HTERT RPE-1 (cell line): Measurements from ENCODE around the gene ZNF134.

Experiments
- in situ Hi-C: fragments of 300-500 bp; cut with MboI; formaldehyde crosslinking; loops from 4 replicates; pipeline ENCODE4 v1.14.3; 2020; ENCODE audit warnings: low sequenced_read_pairs

ZNF134 gene

GRCh38 chr19:57613941-57614743, at the start of gene ZNF134:
Gene ZNF134, plus strand, starts transcription at chr19:57614242. Its CDS starts 5,227 bp downstream, at chr19:57619469.
- in situ Hi-C loops: no loop called here

GRCh38 chr19:57566396-57567265, 47.4 kb upstream of the ZNF134 start:
- in situ Hi-C loops: no loop called here

GRCh38 chr19:57570707-57571106, 43.3 kb upstream of the ZNF134 start:
- in situ Hi-C loops: no loop called here

- in situ Hi-C loops: no loop called here
These were observed 41.6 kb upstream of the ZNF134 start for GRCh38 chr19:57572415-57572947.

- in situ Hi-C loops: no loop called here
These were observed 37.4 kb upstream of the ZNF134 start for GRCh38 chr19:57576661-57577060.

GRCh38 chr19:57578487-57579205, 35.4 kb upstream of the ZNF134 start, which contains the start of gene ZNF416:
Gene ZNF416, minus strand, starts transcription at chr19:57578911. Its CDS starts 207 bp downstream, at chr19:57578704.
- in situ Hi-C loops: no loop called here

GRCh38 chr19:57583104-57583520, 30.9 kb upstream of the ZNF134 start:
- in situ Hi-C loops: no loop called here

- in situ Hi-C loops: no loop called here
These were observed 30.3 kb upstream of the ZNF134 start, which contains the start of gene ZIK1 for GRCh38 chr19:57583521-57584416. Gene ZIK1, plus strand, starts transcription at chr19:57584145. Its CDS starts 212 bp downstream, at chr19:57584357.

GRCh38 chr19:57587529-57587928, 26.5 kb upstream of the ZNF134 start:
- in situ Hi-C loops: no loop called here

GRCh38 chr19:57599377-57599760, 14.7 kb upstream of the ZNF134 start:
- in situ Hi-C loops: no loop called here

- in situ Hi-C loops: no loop called here
These were observed 14.2 kb upstream of the ZNF134 start, which contains the start of gene ZNF530 for GRCh38 chr19:57599761-57600383. Gene ZNF530, plus strand, starts transcription at chr19:57599885. Its CDS starts 4,461 bp downstream, at chr19:57604346.

GRCh38 chr19:57606931-57607330, 7.1 kb upstream of the ZNF134 start:
- in situ Hi-C loops: no loop called here

- in situ Hi-C loops: no loop called here
These were observed 2.9 kb upstream of the ZNF134 start for GRCh38 chr19:57611113-57611512.

GRCh38 chr19:57615346-57615745, 1.3 kb downstream of the ZNF134 start:
- in situ Hi-C loops: no loop called here

- in situ Hi-C loops: no loop called here
These were observed 6.8 kb downstream of the ZNF134 start for GRCh38 chr19:57620673-57621348.

GRCh38 chr19:57623091-57623490, 9.0 kb downstream of the ZNF134 start:
- in situ Hi-C loops: no loop called here

GRCh38 chr19:57632987-57633831, 19.2 kb downstream of the ZNF134 start, which contains the start of gene ZNF211:
Gene ZNF211, plus strand, starts transcription at chr19:57633168. Its CDS starts 179 bp downstream, at chr19:57633347.
- in situ Hi-C loops: no loop called here

GRCh38 chr19:57633832-57634131, 19.7 kb downstream of the ZNF134 start:
- in situ Hi-C loops: no loop called here
